HCEC 1CT (cell line): ENCODE data around the gene BRAF.
"Not testable (repeated sequence)": the region's sequence is repeated elsewhere in the genome, so short reads cannot be mapped to it uniquely, and the experiment has no call there.

ENCODE experiments used
- DNase-seq: peaks from one replicate; pipeline ENCODE4 v3.0.0-alpha.2; 2017

BRAF gene

DNA sequence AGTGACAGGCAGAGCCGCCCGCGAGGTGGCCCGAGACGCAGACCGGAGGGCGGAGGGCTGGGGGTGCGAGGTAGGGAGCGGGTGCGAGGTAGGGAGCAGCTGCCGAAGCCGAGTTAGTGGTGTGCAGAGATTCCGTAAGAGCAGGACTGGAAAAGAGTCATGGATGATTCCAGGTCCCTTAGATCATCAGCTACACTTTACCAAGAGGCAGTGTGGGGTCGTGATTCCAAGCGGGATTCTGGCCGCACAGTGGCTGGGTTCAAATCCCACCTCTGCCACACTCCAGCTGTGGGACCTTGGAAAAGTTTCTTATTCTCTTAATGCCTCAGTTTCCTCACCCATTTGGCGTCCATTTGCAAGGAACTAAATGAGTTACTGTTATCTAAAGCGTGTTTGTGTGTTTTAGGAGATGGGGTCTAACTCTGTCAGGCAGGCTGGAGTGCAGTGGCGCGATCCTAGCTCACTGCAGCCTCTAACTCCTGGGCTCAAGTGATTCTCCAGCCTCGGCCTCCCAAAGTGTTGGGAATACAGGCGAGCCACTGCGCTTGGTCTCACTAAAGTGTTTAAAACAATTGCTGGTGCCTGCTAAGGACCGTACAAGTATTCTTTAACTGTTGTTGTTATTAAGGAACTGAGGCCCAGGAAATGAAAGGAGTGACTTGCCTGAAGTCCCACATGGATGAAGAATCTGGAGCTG lies 227.1 kb downstream of the BRAF start:
- DNase-seq: peak; percentile 51

DNA sequence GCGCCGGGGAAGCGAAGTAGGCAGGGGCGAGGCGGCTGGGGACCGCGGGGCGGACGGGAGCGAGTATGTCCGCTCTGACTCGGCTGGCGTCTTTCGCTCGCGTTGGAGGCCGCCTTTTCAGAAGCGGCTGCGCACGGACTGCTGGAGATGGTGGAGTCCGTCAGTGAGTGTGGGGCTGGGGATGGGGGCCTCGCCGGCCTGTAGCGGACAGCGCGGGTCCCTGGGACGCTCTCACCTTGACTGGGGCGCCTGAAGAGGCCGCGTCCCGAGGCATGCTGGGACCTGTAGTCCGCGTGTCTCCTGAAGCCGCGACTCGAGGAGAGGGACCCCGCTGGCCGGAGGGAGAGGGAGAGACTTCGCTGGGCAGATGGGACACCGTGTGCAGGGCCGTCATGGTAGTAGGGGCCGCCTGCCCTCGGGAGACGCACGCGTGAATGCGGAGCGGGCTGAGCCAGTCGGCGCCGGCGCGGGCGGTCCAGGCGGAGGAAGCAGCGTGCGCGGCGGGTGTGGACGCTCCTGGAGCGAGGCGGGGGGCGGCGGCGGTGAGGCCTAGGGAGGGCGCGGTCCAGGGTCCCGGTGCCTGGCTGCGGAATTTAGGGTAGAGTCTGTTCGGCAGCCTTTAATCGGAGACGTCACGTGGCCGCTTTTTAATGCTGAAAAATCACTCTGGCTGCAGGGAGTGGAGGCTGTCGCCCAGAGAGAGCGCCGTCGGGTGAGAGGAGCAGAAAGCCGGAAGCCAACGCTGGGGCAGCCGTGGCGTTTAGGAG lies 227.9 kb downstream of the BRAF start, which contains the start of gene NDUFB2:
Gene NDUFB2, plus strand, starts transcription at position 29 of the 767 bp plus-strand sequence. Its CDS starts 37 bp downstream, at position 66.
- peak; percentile 73 for DNase-seq

DNA sequence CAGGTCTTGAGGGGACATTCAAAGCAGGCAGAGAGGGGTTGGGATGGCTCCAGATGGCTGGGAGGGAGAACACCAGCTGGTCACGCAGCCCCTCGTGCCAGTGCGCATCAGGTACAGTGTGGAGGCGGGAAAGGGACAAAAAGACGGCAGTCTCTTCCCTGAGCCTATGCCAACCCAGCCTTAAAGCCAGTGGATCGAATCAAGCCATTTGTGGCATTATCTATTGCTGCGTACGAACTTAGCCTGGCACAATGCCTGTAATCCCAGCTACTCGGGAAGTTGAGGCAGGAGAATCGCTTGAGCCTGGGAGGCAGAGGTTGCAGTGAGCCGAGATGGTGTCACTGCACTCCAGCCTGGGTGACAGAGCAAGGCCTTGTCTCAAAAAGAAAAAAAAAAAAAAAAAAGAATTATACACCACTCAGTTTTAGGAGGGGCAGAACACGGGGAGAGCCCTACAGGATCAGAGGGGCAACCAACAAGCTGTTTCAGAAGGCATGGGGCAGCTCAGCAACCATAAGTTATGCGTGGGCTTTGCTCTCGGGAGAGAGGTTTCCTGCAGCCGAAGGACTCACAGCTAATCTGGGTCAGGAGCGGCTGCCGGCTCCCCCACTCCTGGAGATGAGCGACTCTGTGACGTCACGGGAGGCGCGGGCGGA lies 228.6 kb downstream of the BRAF start:
- DNase-seq: peak; percentile 88

DNA sequence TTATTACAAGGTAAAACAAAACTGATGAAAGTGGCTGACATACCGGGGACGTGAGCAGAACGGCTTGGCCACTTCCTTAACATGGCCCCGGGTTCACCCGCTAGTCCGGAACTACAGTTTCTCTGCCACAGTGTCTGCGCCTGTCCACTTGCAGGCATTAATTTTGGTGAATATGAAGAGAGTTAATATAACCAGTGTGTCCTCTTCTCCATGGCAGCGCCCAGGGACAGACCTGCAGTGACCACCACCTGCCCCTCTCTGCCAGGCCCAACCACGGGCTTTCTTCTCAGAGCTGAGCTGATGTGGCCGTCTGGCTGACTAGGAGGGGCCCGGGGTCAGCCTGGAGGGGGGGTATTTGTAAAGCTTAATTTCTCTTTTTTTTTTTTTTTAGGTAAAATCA lies 229.3 kb downstream of the BRAF start:
- DNase-seq: no peak

DNA sequence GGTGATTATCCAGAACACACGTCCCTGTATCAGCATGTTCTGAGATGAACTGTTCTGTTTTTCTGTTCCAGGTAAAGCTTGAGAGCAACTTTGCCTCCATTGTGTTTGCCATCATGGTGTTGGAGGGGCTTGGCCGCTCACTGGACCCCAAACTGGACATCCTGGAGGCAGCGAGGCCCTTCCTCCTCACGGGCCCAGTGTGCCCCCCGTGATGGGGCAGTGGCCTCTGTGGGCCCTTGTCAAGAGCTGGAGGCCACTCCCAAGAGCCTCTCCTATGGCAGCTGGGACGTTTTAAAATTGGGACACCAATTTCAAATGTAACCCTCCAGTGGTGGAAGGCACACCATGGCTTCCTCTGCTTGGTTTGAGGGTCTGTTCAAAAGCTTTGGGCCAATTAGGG lies 230.1 kb downstream of the BRAF start:
- DNase-seq: no peak

DNA sequence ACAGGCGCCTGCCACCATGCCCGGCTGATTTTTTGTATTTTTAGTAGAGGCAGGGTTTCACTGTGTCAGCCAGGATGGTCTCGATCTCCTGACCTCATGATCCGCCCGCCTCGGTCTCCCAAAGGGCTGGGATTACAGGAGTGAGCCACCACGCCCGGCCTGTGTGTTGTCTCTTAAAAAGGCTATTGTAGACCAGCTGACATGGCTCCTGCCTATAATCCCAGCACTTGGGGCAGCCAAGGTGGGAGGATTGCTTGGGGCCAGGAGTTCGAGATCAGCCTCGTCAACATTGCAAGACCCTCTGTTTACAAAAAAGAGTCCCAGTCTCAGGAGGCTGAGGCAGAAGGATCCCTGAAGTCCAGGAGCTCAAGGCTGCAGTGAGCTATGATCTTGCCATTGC lies 230.9 kb downstream of the BRAF start:
- DNase-seq: not testable (repeated sequence)

DNA sequence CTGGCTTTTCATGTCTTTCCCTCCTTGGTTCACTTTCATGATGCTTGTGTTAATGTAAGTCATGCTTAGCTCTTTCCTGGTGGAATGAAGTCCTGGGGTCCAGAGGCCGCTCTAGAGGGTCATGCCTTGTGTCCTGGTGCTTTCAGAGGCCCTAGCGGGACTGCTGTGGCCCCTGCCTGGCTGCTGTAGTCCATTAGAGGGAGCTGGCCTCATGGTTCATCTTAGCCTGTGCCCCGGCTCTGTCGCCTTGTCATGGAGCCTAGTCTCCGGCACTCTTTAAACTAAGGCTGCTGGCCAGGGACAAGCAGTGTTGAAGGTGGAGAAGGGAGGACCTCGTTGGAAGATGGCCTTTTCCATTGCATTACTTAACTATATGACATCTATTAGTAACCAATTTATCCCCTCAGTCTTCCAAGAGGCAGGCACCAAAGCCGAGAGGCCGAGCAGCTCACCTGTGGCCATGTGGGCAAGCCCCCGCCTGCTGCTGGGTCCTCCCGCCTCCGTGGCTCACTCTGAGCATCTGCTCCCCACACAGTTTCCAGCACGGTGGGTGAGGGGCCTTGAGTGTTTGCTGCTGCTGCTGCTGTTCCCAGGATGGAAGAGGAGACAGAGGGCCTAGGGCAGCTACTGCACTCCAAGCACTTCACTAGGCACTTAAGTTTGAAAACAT lies 233.2 kb downstream of the BRAF start:
- no peak for DNase-seq

DNA sequence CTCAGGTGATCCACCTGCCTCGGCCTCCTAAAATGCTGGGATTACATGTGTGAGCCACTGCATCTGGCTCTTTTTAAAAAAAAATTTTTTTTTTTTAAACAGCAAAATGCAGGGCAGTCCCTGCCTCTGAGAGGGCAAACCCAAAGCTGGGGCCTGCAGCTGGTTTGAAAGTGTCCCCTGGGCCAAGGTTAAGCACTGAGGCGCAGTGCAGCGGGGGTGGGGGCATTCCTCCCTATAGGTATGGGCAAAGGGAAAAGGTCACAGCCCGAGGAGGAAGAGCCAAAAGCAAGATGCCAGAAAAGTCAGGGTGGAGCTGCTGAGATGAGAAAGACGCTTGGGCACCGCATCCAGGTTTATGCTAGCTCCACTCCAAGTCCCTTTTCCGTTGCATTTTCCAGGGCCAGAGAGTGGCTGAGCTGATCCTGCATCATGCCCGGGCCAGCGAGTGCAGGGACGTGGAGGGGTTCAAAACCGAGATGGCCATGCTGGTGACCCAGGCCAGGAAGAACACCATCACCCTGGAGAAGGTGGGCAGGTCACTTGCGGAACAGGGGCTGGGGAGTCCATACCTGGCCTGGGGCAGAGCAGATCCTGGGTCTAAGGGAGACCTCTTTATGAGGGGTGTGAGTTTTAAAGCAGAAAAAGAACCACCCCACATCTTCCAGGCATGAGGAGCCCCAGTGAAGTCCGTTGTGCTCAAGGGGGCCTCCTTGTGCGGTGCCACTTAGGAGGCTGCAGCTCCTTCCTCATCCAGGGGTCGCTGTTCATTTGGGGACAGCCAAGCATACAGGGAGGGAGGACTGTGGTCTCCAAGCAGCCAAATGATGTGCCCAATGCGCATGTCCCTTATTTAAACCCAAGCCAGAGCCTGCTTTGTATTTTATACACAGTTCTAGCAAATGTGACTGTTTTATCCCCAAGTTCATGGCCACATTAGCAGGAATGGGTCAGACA lies 235.3 kb downstream of the BRAF start:
- DNase-seq: no peak

DNA sequence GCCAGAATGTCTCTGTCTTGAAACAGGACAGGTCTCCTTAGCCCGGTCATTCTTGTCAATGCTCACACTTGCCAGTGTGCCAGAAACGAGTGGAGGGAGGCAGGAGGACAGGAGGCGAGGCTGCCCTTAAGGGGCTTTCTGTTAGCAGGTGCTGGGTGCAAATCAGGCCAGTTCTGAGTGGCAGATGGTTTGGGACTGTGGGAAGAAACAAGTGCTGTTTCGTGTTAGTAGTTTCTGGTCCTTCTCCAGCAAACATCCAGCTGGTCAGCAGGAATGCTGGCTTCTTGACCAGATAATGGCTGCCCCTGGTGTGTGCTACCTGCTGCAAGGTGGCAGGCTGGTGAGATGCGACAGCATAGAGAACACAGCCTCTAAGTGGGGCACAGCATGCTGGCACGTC lies 236.4 kb downstream of the BRAF start:
- no peak for DNase-seq

DNA sequence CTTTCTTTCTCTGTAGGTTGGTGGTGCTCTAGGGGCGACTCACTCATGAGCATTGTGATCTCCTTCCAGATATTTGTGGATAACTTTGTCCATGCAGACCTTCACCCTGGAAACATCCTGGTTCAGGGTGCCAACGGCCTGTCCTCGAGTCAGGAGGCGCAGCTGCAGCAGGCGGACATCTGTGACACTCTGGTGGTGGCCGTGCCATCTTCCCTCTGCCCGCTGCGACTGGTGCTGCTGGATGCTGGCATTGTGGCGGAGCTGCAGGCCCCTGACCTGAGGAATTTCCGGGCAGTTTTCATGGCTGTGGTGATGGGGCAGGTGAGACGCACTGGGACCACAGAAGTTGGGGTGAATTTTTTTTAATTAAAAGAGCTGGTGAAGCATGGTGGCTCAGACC lies 237.8 kb downstream of the BRAF start:
- DNase-seq: no peak

DNA sequence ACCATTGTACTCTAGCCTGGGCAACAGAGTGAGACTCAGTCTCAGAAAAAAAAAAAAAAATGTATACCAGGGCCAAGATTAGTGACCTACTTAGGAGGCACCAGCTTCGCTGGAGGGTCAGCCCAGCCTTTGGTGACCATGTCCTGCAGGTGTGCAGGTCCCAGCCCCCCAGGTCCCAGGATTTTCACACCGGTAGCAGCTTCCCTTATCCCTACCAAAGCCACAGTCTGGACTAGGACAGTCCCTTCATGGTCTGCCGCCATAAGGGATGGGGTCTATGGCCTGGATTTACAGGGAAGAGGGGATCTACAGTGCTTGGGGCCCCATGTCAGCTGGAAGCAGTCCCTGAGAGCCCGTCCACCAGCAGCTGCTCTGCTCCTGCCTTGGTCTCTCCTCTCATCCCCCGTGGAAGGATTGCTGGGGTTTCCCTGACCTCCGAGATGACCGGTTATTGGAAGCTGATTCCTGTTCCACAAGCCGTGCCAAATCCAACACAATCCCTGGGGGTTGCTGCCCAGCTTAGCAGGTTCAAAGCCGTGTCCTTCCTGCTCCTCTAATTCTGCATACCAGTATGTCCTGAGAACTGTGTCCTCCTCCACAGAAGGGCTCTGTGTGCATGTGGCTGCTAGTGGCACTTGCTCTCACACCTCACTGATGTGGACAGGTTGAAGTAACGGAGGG lies 239.2 kb downstream of the BRAF start:
- no peak for DNase-seq

DNA sequence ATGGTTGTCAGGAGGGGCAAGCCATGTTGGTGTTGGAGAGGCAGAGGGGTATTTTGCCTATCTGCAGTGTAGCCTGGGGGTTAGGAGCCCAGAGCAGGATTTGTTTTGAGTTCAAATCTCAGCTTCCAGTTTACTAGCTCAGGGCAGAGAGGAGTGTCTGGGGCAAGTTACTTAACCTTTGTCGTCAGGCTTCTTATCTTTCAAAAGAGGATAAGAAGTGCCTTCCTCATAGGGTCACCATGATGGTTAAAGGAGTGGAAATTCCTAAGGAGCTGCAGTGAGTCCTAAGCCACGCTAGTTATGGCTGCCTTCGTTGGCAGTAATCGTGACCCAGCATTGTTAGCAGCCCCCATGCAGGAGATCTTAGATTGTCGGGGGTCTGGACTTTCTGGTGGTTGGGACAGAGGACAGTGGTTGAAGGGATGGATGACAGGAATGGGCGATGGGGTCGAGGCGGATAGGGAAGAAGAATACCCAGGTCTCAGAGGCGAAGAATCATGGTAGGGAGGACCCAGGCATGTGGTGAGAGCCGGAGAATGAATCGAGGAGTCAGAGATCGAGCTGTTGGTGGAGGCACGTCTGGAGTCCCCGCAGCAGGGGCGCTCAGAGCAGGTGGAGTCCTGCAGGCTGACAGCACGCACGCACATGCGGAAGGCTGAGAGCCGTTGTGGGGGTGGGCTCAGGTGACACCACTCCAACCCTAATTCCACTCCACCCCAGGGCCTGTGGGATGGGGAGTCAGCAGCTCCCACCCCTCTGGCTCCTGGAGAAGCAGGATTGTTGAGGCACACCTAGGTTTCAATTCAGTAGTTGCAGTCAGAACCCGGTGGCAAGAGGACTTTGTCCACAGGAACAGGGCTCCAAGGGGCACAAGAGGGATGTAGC lies 240.4 kb downstream of the BRAF start:
- no peak for DNase-seq

DNA sequence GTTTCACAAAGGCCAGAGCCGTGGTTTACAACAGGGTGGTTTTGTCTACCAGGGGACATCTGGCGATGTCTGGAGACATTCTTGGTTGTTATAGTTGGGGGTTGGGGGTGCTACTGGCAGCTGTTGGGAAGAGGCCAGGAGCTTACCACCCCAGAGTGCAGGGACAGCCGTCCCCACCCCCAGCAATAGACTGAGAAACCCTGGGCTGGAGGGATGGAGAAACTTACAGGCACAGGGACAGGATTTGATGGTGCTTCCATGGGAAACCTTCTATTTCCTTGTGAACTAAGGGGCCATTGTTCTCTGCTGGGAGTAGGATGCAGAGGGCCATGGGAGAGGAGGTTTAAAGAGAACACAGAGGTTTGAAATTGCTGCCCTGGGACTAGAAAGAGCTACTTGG lies 241.1 kb downstream of the BRAF start:
- DNase-seq: no peak

DNA sequence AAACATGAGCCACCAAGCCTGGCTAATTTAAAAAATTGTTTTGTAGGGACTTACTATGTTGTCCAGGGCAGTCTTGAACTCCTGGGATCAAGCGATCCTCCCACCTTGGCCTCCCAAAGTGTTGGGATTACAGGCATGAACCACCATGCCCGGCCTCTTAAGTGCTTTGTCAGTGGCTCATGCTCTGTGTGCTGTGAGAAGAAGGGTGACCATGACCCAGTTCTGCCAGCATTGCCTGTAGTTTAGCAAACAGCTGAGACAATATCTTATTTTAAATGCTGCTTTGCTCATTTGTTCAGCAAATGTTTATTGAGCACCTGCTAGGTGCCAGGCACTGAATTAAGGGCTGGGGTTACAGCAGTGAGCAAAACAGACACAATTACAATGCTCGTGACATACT lies 243.0 kb downstream of the BRAF start:
- DNase-seq: no peak

DNA sequence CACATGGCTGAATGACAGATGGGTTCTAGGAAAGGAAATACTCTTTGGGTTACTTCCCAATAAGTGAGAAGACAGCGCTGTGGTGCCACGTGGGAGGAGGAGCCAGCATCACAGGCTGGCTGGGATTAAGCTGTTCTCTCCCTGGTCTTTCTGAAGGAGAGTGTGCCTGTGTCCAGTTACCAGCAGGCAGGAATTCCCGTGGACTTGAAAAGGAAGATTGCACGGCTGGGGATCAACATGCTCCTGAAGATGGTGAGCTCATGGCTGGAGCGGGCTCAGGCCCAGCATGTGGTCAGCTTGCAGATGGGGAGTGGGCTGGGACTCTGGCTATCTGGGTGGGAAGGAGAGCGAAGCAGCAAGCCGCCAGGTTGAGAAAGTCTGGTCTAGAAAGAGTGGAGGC lies 243.8 kb downstream of the BRAF start:
- DNase-seq: no peak

DNA sequence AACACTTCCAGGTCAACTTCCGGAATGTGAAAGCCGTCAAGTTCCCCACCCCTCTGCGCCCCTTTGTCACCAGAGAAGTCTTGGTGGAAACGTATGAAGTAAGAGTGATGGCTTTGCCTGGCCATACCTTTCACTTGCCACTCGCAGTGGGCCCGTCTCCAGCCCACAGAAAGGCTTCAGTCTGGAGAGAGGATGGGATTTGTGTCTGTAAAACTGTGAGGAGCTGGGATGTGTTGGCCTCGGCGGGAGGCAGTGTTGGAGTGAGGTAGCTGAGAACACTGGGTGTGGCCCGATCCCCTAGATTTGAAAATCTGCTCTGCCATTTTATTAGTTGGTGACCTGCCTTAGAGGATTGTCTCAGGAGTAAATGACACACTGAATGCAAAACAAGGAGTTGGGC lies 245.5 kb downstream of the BRAF start:
- no peak for DNase-seq

DNA sequence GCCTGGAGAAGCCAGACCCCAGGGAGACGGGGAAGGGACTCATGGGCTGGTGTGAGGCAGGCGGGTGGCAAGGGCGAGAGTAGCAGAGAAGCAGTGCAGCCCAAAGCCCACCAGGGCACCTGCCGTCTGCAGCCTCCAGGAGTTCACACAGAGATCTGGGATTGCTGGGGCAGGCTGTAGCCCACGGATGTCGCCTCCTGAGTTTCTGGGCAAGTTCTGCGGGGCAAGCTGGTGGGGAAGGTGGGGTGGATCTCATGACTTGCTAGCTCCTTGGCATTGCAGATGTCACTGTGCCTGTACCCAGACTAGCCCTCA lies 246.0 kb downstream of the BRAF start:
- no peak for DNase-seq

DNA sequence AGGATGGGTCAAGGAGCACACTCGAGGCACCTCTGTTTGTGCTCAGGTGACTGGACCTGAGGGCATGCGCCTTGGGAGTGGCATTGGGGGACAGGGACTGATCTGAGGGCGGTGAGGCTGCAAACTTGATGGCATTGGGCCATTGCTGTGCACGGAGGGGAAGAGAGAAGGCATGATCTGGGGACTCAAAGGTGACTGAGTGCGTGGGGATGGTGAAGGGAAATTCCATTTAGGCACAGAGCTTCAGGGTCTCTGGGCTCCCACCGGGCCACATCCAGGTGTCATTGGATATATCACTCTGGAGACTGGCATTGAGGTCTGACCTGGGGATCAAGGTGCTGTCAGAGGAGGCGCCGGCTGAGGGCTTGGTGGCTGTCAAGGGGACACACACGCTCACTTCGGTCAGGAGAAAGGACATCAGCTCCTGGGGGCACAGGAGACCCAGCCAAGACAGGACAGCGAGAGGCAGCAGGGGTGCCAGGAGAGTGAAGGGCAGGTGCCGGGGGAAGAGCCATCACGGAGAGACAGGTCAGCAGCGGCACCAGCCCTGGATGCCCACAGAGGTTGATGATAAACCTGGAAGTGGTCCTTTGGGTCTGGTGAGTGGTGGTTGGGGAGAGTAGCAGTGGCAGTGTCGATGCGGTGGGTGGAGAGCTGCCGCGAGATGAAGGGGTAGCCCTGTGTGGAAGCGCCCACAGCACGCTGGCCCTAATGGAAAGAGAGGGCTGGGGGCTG lies 246.5 kb downstream of the BRAF start:
- no peak for DNase-seq

DNA sequence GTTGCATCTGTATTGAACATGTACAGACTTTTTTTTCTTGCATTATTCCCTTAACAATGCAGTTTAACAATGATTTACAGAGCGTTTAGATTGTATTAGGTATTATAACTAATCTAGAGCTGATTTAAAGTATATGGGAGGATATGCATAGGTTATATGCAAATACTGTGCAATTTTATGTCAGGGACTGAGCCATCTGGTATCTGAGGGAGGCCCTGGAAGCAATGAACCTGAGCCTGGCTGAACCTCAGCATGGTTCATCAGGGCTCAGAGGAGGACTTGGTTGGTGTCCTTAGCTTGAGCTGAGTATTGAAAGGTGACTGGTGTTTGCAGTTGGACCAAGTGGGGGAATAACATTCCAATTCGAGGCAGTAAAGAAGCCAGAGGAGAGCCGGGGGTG lies 247.2 kb downstream of the BRAF start:
- DNase-seq: no peak

DNA sequence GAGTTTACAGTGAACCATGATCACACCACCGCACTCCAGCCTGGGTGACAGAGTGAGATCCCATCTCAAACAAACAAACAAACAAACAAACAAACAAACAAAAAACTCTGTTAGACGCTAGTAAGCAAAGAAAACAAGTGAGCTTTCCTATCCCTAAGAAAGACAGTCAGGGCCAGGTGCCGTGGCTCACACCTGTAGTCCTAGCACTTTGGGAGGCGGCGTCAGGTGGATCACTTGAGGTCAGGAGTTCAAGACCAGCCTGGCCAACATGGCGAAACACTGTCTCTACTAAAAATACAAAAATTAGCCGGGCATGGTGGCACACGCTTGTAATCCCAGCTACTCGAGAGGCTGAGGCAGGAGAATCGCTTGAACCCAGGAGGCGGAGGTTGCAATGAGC lies 247.8 kb downstream of the BRAF start:
- DNase-seq: not testable (repeated sequence)
